ENCODE measurements around the gene CWC25.

DNA sequence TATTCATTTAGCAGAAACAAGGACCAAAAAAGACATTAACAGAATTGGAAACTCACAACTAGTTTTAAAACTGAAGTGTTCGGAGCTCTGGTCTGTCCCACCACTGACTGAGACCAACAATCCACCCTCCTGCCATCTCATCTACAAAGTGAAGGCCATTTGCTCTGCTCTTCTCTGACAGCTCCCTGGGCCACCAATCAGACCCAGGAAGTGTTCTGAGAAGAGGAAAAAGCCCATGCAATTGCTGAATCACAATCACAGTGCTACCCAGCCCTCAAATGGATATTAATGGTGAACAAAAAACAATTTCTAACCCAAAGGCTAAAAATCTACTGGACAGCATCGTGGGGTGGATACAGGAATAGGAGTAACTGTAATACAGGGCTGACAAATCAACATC, 26.3 kb upstream of the CWC25 start:
- TF ChIP-seq RFX5 (IDR thresholded peaks at IDR 0.05; ENCODE audit: low read length) (no peak), MXI1 (IDR thresholded peaks at IDR 0.05; ENCODE audit: low read depth, low read length) (0 out of 2 replicates have a peak, but pooled peaks have one; percentile 17), CHD2 (IDR thresholded peaks at IDR 0.05; ENCODE audit: low read length, partially characterized antibody) (no peak), FOXJ3 (CRISPR knock-in tag; IDR thresholded peaks at IDR 0.05) (no peak), ELF1 (IDR thresholded peaks at IDR 0.05) (no peak), RAD21 (IDR thresholded peaks at IDR 0.05; ENCODE audit: low read length) (no peak)
- TF ChIP-seq, protein P1, sequence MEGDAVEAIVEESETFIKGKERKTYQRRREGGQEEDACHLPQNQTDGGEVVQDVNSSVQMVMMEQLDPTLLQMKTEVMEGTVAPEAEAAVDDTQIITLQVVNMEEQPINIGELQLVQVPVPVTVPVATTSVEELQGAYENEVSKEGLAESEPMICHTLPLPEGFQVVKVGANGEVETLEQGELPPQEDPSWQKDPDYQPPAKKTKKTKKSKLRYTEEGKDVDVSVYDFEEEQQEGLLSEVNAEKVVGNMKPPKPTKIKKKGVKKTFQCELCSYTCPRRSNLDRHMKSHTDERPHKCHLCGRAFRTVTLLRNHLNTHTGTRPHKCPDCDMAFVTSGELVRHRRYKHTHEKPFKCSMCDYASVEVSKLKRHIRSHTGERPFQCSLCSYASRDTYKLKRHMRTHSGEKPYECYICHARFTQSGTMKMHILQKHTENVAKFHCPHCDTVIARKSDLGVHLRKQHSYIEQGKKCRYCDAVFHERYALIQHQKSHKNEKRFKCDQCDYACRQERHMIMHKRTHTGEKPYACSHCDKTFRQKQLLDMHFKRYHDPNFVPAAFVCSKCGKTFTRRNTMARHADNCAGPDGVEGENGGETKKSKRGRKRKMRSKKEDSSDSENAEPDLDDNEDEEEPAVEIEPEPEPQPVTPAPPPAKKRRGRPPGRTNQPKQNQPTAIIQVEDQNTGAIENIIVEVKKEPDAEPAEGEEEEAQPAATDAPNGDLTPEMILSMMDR (IDR thresholded peaks at IDR 0.05): no peak
- TF ChIP-seq, protein P2, sequence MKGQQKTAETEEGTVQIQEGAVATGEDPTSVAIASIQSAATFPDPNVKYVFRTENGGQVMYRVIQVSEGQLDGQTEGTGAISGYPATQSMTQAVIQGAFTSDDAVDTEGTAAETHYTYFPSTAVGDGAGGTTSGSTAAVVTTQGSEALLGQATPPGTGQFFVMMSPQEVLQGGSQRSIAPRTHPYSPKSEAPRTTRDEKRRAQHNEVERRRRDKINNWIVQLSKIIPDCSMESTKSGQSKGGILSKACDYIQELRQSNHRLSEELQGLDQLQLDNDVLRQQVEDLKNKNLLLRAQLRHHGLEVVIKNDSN (IDR thresholded peaks at IDR 0.05; ENCODE audit: borderline replicate concordance, low read depth): no peak
- TF ChIP-seq, protein P3, sequence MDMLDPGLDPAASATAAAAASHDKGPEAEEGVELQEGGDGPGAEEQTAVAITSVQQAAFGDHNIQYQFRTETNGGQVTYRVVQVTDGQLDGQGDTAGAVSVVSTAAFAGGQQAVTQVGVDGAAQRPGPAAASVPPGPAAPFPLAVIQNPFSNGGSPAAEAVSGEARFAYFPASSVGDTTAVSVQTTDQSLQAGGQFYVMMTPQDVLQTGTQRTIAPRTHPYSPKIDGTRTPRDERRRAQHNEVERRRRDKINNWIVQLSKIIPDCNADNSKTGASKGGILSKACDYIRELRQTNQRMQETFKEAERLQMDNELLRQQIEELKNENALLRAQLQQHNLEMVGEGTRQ (IDR thresholded peaks at IDR 0.05; ENCODE audit: borderline replicate concordance, low read depth, low read length): no peak
- TF ChIP-seq, protein P4, sequence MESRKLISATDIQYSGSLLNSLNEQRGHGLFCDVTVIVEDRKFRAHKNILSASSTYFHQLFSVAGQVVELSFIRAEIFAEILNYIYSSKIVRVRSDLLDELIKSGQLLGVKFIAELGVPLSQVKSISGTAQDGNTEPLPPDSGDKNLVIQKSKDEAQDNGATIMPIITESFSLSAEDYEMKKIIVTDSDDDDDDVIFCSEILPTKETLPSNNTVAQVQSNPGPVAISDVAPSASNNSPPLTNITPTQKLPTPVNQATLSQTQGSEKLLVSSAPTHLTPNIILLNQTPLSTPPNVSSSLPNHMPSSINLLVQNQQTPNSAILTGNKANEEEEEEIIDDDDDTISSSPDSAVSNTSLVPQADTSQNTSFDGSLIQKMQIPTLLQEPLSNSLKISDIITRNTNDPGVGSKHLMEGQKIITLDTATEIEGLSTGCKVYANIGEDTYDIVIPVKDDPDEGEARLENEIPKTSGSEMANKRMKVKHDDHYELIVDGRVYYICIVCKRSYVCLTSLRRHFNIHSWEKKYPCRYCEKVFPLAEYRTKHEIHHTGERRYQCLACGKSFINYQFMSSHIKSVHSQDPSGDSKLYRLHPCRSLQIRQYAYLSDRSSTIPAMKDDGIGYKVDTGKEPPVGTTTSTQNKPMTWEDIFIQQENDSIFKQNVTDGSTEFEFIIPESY (IDR thresholded peaks at IDR 0.05; ENCODE audit: borderline replicate concordance, low read depth): no peak

Measured in SK-N-SH (cell line).